ENCODE results near the gene NSD2.

DNA sequence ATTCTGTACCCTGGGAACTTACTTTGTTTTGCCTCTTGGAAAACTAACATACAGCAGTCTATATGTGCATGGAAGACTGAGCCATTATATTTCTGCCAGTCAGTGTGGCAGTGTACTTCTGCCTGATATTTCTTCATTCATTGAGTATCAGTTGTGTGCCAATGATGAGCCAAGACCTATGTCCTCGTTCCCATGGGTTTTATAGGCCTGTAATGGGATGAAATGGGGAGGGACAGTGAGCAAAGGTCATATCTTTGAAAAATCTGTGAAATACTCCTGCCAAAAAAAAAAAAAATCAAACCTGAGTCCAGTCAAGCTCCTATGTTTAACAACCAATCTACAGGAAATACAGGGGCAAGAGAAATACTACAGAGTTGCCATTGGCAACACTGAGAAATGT lies 9.1 kb downstream of the NSD2 start:
- TF ChIP-seq, protein P1, sequence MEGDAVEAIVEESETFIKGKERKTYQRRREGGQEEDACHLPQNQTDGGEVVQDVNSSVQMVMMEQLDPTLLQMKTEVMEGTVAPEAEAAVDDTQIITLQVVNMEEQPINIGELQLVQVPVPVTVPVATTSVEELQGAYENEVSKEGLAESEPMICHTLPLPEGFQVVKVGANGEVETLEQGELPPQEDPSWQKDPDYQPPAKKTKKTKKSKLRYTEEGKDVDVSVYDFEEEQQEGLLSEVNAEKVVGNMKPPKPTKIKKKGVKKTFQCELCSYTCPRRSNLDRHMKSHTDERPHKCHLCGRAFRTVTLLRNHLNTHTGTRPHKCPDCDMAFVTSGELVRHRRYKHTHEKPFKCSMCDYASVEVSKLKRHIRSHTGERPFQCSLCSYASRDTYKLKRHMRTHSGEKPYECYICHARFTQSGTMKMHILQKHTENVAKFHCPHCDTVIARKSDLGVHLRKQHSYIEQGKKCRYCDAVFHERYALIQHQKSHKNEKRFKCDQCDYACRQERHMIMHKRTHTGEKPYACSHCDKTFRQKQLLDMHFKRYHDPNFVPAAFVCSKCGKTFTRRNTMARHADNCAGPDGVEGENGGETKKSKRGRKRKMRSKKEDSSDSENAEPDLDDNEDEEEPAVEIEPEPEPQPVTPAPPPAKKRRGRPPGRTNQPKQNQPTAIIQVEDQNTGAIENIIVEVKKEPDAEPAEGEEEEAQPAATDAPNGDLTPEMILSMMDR (conservative IDR thresholded peaks at IDR 0.05 in 1 of 2, IDR thresholded peaks at IDR 0.05 in 1 of 2; ENCODE audit: low read depth in 1 of 2, low read length in 2 of 2) = no peak
- TF ChIP-seq EZH2 (IDR thresholded peaks at IDR 0.05; ENCODE audit: low read length, missing control alignments) = no peak

Data from fibroblast of lung (primary cell).